ENCODE results near the gene ZBED5. TPM values are rescaled to one million over a fixed set of nuclear protein-coding genes. Genes with fewer than 3 reads are reported as not detected.

The ZBED5 gene
- total and polyA plus RNA-seq, 4 experiments from 2014 or later, result 16.7 to 129 (median 72.0) TPM

GRCh38 chr11:10865837-10866270 lies 8.0 kb upstream of the ZBED5 start:
- intact Hi-C loops (cut with micrococcal nuclease), result no loop called here
- Mint-ChIP-seq H3K27ac (peak overlapping the region in 1 of 7 donors; percentile 22), H3K27me3 (no peaks in the 10 kb centered on the region), H3K9me3 (no peaks in the 10 kb centered on the region), H3K4me3 (peak overlapping the region in 1 of 8 donors; percentile 5), H3K4me1 (peaks cover 3 to 13% (median 10%) of the 10 kb centered on the region in 4 donors), H3K36me3 (no peaks in the 10 kb centered on the region)
- H3K9me3 ChIP-seq (ENCODE audit: control insufficient read depth in 1 of 2, low read length in 2 of 2), result no peaks in the 10 kb centered on the region
- no peak overlapping the region for H3K4me3 ChIP-seq (ENCODE audit: low read length in 2 of 2)
- ChIA-PET CTCF (ENCODE audit: partially characterized antibody) (no interaction called here), POLR2A (ENCODE audit: partially characterized antibody) (no interaction called here)
- H3K36me3 ChIP-seq (ENCODE audit: insufficient read depth, low read length), result no peaks in the 10 kb centered on the region
- H3K27me3 ChIP-seq (ENCODE audit: insufficient read depth, low read length), result no peaks in the 10 kb centered on the region
- no peak overlapping the region for H3K27ac ChIP-seq (ENCODE audit: low read depth, low read length)
- no peak for DNase-seq
- no peaks in the 10 kb centered on the region for H3K4me1 ChIP-seq (ENCODE audit: insufficient read depth, low read length)

- H3K4me1 ChIP-seq (ENCODE audit: insufficient read depth, low read length), result no peaks in the 10 kb centered on the region
- H3K36me3 Mint-ChIP-seq, result no peaks in the 10 kb centered on the region
These were observed 6.8 kb upstream of the ZBED5 start for GRCh38 chr11:10864688-10865087.

GRCh38 chr11:10862446-10862845 lies 4.6 kb upstream of the ZBED5 start:
- no peaks in the 10 kb centered on the region for H3K9me3 ChIP-seq (ENCODE audit: control insufficient read depth in 1 of 2, low read length in 2 of 2)
- Mint-ChIP-seq H3K27ac (peak overlapping the region in 4 of 7 donors; percentile 10 to 82 (median 40)), H3K36me3 (peaks cover 0 to 11% of the 10 kb centered on the region in 2 donors), H3K9me3 (no peaks in the 10 kb centered on the region), H3K4me1 (peaks cover 12 to 35% (median 19%) of the 10 kb centered on the region in 4 donors), H3K4me3 (peak overlapping the region in 1 of 8 donors; percentile 35), H3K27me3 (no peaks in the 10 kb centered on the region)
- intact Hi-C loops (cut with micrococcal nuclease), result no loop called here
- H3K4me3 ChIP-seq (ENCODE audit: low read length in 2 of 2), result no peak overlapping the region
- no peak overlapping the region for H3K27ac ChIP-seq (ENCODE audit: low read depth, low read length)
- POLR2A ChIA-PET (ENCODE audit: partially characterized antibody), result no interaction called here
- CTCF ChIA-PET (ENCODE audit: partially characterized antibody), result interaction anchor here (5.9 kb wide), 1 partner anchor 15 kb away, joined by 36 read pairs; no protein-coding TSS in a partner anchor
- no peaks in the 10 kb centered on the region for H3K36me3 ChIP-seq (ENCODE audit: insufficient read depth, low read length)
- DNase-seq, result no peak
- H3K27me3 ChIP-seq (ENCODE audit: insufficient read depth, low read length), result no peaks in the 10 kb centered on the region
- H3K4me1 ChIP-seq (ENCODE audit: insufficient read depth, low read length), result no peaks in the 10 kb centered on the region

More at GRCh38 chr11:10864688-10865087, 6.8 kb upstream of the ZBED5 start:
- ChIA-PET POLR2A (ENCODE audit: partially characterized antibody) (no interaction called here), CTCF (ENCODE audit: partially characterized antibody) (no interaction called here)
- H3K27me3 Mint-ChIP-seq, result no peaks in the 10 kb centered on the region
- H3K4me1 Mint-ChIP-seq, result peaks cover 8 to 20% (median 18%) of the 10 kb centered on the region in 4 donors
- no peak for DNase-seq
- Histone ChIP-seq H3K9me3 (ENCODE audit: control insufficient read depth in 1 of 2, low read length in 2 of 2) (no peaks in the 10 kb centered on the region), H3K4me3 (ENCODE audit: low read length in 2 of 2) (no peak overlapping the region), H3K27me3 (ENCODE audit: insufficient read depth, low read length) (no peaks in the 10 kb centered on the region), H3K36me3 (ENCODE audit: insufficient read depth, low read length) (no peaks in the 10 kb centered on the region), H3K27ac (ENCODE audit: low read depth, low read length) (no peak overlapping the region)
- no peak overlapping the region for H3K4me3 Mint-ChIP-seq
- intact Hi-C loops (cut with micrococcal nuclease), result no loop called here
- no peaks in the 10 kb centered on the region for H3K9me3 Mint-ChIP-seq
- H3K27ac Mint-ChIP-seq, result peak overlapping the region in 1 of 7 donors; percentile 1

- Mint-ChIP-seq H3K9me3 (no peaks in the 10 kb centered on the region), H3K36me3 (peaks cover 0 to 16% of the 10 kb centered on the region in 2 donors), H3K27ac (no peak overlapping the region), H3K27me3 (no peaks in the 10 kb centered on the region), H3K4me1 (peaks cover 9 to 42% (median 16%) of the 10 kb centered on the region in 4 donors), H3K4me3 (peak overlapping the region in 1 of 8 donors; percentile 35)
- H3K27me3 ChIP-seq (ENCODE audit: insufficient read depth, low read length), result no peaks in the 10 kb centered on the region
- peaks cover 3% of the 10 kb centered on the region for H3K4me1 ChIP-seq (ENCODE audit: insufficient read depth, low read length)
- H3K36me3 ChIP-seq (ENCODE audit: insufficient read depth, low read length), result no peaks in the 10 kb centered on the region
- no peak for DNase-seq
- H3K4me3 ChIP-seq (ENCODE audit: low read length in 2 of 2), result no peak overlapping the region
- ChIA-PET POLR2A (ENCODE audit: partially characterized antibody) (interaction anchor here (1.9 kb wide), 1 partner anchor 53 kb away, joined by 15 read pairs; the partner anchor contains the start of gene EIF4G2), CTCF (ENCODE audit: partially characterized antibody) (interaction anchor here (5.9 kb wide), 1 partner anchor 16 kb away, joined by 36 read pairs; no protein-coding TSS in a partner anchor)
- intact Hi-C loops (cut with micrococcal nuclease), result no loop called here
- no peaks in the 10 kb centered on the region for H3K9me3 ChIP-seq (ENCODE audit: control insufficient read depth in 1 of 2, low read length in 2 of 2)
- H3K27ac ChIP-seq (ENCODE audit: low read depth, low read length), result no peak overlapping the region
These were observed 3.9 kb upstream of the ZBED5 start for GRCh38 chr11:10861799-10862198.

- CTCF ChIA-PET (ENCODE audit: partially characterized antibody), result interaction anchor here (0.9 to 5.9 kb wide), 3 partner anchors 17 to 73 kb away, joined by 3 to 36 read pairs (median 17); no protein-coding TSS in a partner anchor
- Mint-ChIP-seq H3K27me3 (no peaks in the 10 kb centered on the region), H3K27ac (peak overlapping the region in 2 of 7 donors; percentile 57 to 62), H3K9me3 (no peaks in the 10 kb centered on the region), H3K36me3 (peaks cover 0 to 22% of the 10 kb centered on the region in 2 donors), H3K4me3 (no peak overlapping the region), H3K4me1 (peaks cover 16 to 49% (median 22%) of the 10 kb centered on the region in 4 donors)
- Histone ChIP-seq H3K27ac (ENCODE audit: low read depth, low read length) (no peak overlapping the region), H3K4me3 (ENCODE audit: low read length in 2 of 2) (no peak overlapping the region), H3K9me3 (ENCODE audit: control insufficient read depth in 1 of 2, low read length in 2 of 2) (no peaks in the 10 kb centered on the region), H3K27me3 (ENCODE audit: insufficient read depth, low read length) (no peaks in the 10 kb centered on the region), H3K36me3 (ENCODE audit: insufficient read depth, low read length) (no peaks in the 10 kb centered on the region), H3K4me1 (ENCODE audit: insufficient read depth, low read length) (peaks cover 11% of the 10 kb centered on the region)
- POLR2A ChIA-PET (ENCODE audit: partially characterized antibody), result interaction anchor here (0.6 to 1.9 kb wide), 2 partner anchors 52 to 53 kb away, joined by 3 to 15 read pairs; partner anchors contain the start of gene EIF4G2
- intact Hi-C loops (cut with micrococcal nuclease), result no loop called here
- DNase-seq, result no peak
These were observed 3.2 kb upstream of the ZBED5 start for GRCh38 chr11:10861047-10861446.

- H3K36me3 ChIP-seq (ENCODE audit: insufficient read depth, low read length), result peaks cover 17% of the 10 kb centered on the region
- CTCF ChIA-PET (ENCODE audit: partially characterized antibody), result interaction anchor here (0.6 to 5.9 kb wide), 7 partner anchors 11 to 75 kb away, joined by 3 to 36 read pairs (median 5); partner anchors contain the start of gene EIF4G2
- H3K9me3 ChIP-seq (ENCODE audit: control insufficient read depth in 1 of 2, low read length in 2 of 2), result no peaks in the 10 kb centered on the region
- DNase-seq, result peak in 4 of 5 donors; percentile 43 to 70 (median 52)
- peaks cover 13 to 39% of the 10 kb centered on the region in 2 donors for H3K36me3 Mint-ChIP-seq
- H3K9me3 Mint-ChIP-seq, result peaks cover 0 to 2% (median 0%) of the 10 kb centered on the region in 8 donors
- POLR2A ChIA-PET (ENCODE audit: partially characterized antibody), result interaction anchor here (0.6 to 7.5 kb wide), 36 partner anchors 9 to 1474 kb away, joined by 3 to 469 read pairs (median 5); partner anchors contain the start of genes CTR9, EIF4G2, RNF141 and ZNF143
- peaks cover 26 to 64% (median 33%) of the 10 kb centered on the region in 4 donors for H3K4me1 Mint-ChIP-seq
- peak overlapping the region; percentile 93 for H3K27ac ChIP-seq (ENCODE audit: low read depth, low read length)
- peak overlapping the region; percentile 98 to 100 (median 99) for H3K4me3 Mint-ChIP-seq
- peaks cover 33% of the 10 kb centered on the region for H3K4me1 ChIP-seq (ENCODE audit: insufficient read depth, low read length)
- no peaks in the 10 kb centered on the region for H3K27me3 ChIP-seq (ENCODE audit: insufficient read depth, low read length)
- H3K27ac Mint-ChIP-seq, result peak overlapping the region; percentile 99 to 100 (median 99)
- peak overlapping the region; percentile 85 to 100 for H3K4me3 ChIP-seq (ENCODE audit: low read length in 2 of 2)
- H3K27me3 Mint-ChIP-seq, result no peaks in the 10 kb centered on the region
- intact Hi-C loops (cut with micrococcal nuclease), result loop anchor here (1.0 to 5.0 kb wide), 7 partner anchors 20 to 1281 kb away; partner anchors contain the start of genes CTR9, EIF4G2 and USP47
These were observed 829 bp upstream of the ZBED5 start for GRCh38 chr11:10858439-10859325.
